Suppressor macrophage treated with lipopolysaccharide for 4 hours (primary cell): ENCODE data around the gene JPH2.
A peak's percentile ranks its signal among the peaks of the same experiment; 100 is the strongest.
"Not testable (repeated sequence)": the region's sequence is repeated elsewhere in the genome, so short reads cannot be mapped to it uniquely, and the experiment has no call there.

Experiments used
- DNase-seq: peaks from one replicate; pipeline ENCODE4 v3.0.0-alpha.2; 2020

Gene JPH2

GRCh38 chr20:44211177-44212039 is 24.4 kb upstream of the JPH2 start:
- no peak for DNase-seq

GRCh38 chr20:44210406-44211176 is 23.6 kb upstream of the JPH2 start, which contains the start of gene OSER1:
OSER1 (minus strand) TSS chr20:44210771; CDS start chr20:44206957, 3,814 bp downstream.
- DNase-seq: peak; percentile 99

GRCh38 chr20:44209686-44210405 is 22.9 kb upstream of the JPH2 start:
- DNase-seq: peak; percentile 56

- peak; percentile 32 for DNase-seq
Measured at GRCh38 chr20:44208770-44209169, 21.8 kb upstream of the JPH2 start.

- no peak for DNase-seq
Measured at GRCh38 chr20:44208165-44208564, 21.2 kb upstream of the JPH2 start.

- peak; percentile 79 for DNase-seq
Measured at GRCh38 chr20:44207126-44207723, 20.2 kb upstream of the JPH2 start.

- DNase-seq: no peak
Measured at GRCh38 chr20:44206132-44206531, 19.1 kb upstream of the JPH2 start.

- no peak for DNase-seq
Measured at GRCh38 chr20:44204832-44205215, 17.8 kb upstream of the JPH2 start.

- peak; percentile 61 for DNase-seq
Measured at GRCh38 chr20:44204156-44204831, 17.3 kb upstream of the JPH2 start.

- DNase-seq: no peak
Measured at GRCh38 chr20:44203161-44203560, 16.2 kb upstream of the JPH2 start.

- DNase-seq: no peak
Measured at GRCh38 chr20:44200983-44201382, 14.0 kb upstream of the JPH2 start.

GRCh38 chr20:44200371-44200770 is 13.4 kb upstream of the JPH2 start:
- no peak for DNase-seq

- DNase-seq: no peak
Measured at GRCh38 chr20:44199877-44200276, 12.9 kb upstream of the JPH2 start.

GRCh38 chr20:44198872-44199271 is 11.9 kb upstream of the JPH2 start:
- no peak for DNase-seq

GRCh38 chr20:44196271-44196670 is 9.3 kb upstream of the JPH2 start:
- DNase-seq: no peak

GRCh38 chr20:44195605-44196004 is 8.6 kb upstream of the JPH2 start:
- no peak for DNase-seq

- DNase-seq: no peak
Measured at GRCh38 chr20:44193801-44194200, 6.8 kb upstream of the JPH2 start.

- DNase-seq: not testable (repeated sequence)
Measured at GRCh38 chr20:44191640-44192039, 4.7 kb upstream of the JPH2 start.

- DNase-seq: peak; percentile 64
Measured at GRCh38 chr20:44190197-44190852, 3.3 kb upstream of the JPH2 start.

- DNase-seq: no peak
Measured at GRCh38 chr20:44188752-44189151, 1.8 kb upstream of the JPH2 start.
